GM21825 (cell line): Measurements from ENCODE around the gene RAPGEF4.
"Not testable (repeated sequence)": the region's sequence is repeated elsewhere in the genome, so short reads cannot be mapped to it uniquely, and the experiment has no call there.

Experiments
- ATAC-seq: cut with Tn5 transposase; IDR thresholded peaks from one replicate; pipeline ENCODE4 v1.9.1; 2021; ENCODE audit warnings: mild to moderate bottlenecking, moderate library complexity; ENCODE audit not compliant: unreplicated experiment

The RAPGEF4 gene

GRCh38 chr2:173087214-173087581, 351.6 kb downstream of the RAPGEF4 start:
- no peak for ATAC-seq

GRCh38 chr2:173087793-173088496, 352.3 kb downstream of the RAPGEF4 start:
- ATAC-seq, result no peak

GRCh38 chr2:173090276-173090877, 354.7 kb downstream of the RAPGEF4 start:
- no peak for ATAC-seq

- ATAC-seq, result no peak
Measured at GRCh38 chr2:173090973-173091660, 355.5 kb downstream of the RAPGEF4 start.

GRCh38 chr2:173091910-173092309, 356.3 kb downstream of the RAPGEF4 start:
- no peak for ATAC-seq

GRCh38 chr2:173092844-173093402, 357.3 kb downstream of the RAPGEF4 start:
- no peak for ATAC-seq

- not testable (repeated sequence) for ATAC-seq
Measured at GRCh38 chr2:173093617-173094016, 358.0 kb downstream of the RAPGEF4 start.

GRCh38 chr2:173094731-173095130, 359.1 kb downstream of the RAPGEF4 start:
- no peak for ATAC-seq

- no peak for ATAC-seq
Measured at GRCh38 chr2:173095356-173095755, 359.7 kb downstream of the RAPGEF4 start.

GRCh38 chr2:173099271-173099670, 363.6 kb downstream of the RAPGEF4 start:
- no peak for ATAC-seq

GRCh38 chr2:173099804-173100203, 364.2 kb downstream of the RAPGEF4 start:
- ATAC-seq, result no peak

GRCh38 chr2:173101687-173102086, 366.0 kb downstream of the RAPGEF4 start:
- peak; percentile 73 for ATAC-seq
